Subcutaneous adipose tissue (tissue), 4 donors: ENCODE data around the gene TMEM52. TPM values are rescaled to one million over a fixed set of nuclear protein-coding genes. Genes with fewer than 3 reads are reported as not detected.

ENCODE experiments used
- total RNA-seq, 4 donors: library from RNA; depleted of rRNA; stranded (reverse); fragments of >200 nt; gene quantifications; one replicate each; pipeline ENCODE4 v1.1.0, GENCODE V29; 2016
- TF ChIP-seq, protein P1 (sequence below): fragments of 450-650 bp; IDR thresholded peaks from one replicate; pipeline ENCODE4 v1.5.1; 2016; ENCODE audit warnings: low read depth, mild to moderate bottlenecking, control low read depth, antibody characterized with exemption, moderate library complexity

The TMEM52 gene
- total RNA-seq, 4 donors from 2014 or later: 1.3 to 9.8 (median 1.7) TPM; not detected in 1

DNA sequence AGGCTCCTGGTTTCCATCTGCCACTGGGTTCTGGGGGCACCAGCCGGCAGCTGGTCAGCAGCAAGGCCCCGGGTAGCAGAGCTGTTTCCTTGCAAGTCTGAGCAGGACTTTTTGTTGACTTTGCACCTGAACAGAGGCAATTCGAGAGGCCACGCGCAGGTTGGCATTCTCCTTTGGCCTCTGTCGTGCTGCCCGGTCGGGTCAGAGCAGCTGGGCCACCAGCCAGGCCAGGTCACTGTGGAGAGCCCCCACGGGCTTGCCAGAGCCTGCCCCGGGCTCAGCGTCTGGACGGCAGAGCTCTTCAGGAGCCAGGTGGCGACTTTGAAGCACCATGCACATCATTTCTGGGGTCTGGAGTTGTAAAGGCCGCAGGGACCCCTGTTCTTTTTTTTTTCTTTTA, 28.4 kb upstream of the TMEM52 start:
- TF ChIP-seq, protein P1, sequence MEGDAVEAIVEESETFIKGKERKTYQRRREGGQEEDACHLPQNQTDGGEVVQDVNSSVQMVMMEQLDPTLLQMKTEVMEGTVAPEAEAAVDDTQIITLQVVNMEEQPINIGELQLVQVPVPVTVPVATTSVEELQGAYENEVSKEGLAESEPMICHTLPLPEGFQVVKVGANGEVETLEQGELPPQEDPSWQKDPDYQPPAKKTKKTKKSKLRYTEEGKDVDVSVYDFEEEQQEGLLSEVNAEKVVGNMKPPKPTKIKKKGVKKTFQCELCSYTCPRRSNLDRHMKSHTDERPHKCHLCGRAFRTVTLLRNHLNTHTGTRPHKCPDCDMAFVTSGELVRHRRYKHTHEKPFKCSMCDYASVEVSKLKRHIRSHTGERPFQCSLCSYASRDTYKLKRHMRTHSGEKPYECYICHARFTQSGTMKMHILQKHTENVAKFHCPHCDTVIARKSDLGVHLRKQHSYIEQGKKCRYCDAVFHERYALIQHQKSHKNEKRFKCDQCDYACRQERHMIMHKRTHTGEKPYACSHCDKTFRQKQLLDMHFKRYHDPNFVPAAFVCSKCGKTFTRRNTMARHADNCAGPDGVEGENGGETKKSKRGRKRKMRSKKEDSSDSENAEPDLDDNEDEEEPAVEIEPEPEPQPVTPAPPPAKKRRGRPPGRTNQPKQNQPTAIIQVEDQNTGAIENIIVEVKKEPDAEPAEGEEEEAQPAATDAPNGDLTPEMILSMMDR: no peak

DNA sequence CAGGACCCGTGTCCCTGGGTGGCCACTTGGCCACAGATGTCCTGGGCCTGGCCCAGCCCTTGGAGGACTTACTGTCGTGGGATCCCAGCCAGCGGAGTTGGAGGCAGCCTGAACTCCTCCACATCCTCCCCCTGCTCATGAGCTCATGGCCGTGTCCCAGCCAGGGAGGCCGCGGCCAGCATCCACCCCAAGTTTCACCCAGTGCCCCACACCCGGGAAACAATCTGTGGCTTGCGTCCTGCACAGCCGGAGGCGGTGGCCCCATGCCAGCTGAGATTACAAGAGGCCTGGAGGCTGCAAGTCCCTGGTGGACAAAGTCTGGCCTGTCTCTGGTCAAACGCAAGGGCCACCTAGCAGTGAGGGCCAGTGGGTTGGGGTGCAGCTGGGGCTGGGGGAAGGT, 27.5 kb upstream of the TMEM52 start:
- TF ChIP-seq, protein P1: no peak

DNA sequence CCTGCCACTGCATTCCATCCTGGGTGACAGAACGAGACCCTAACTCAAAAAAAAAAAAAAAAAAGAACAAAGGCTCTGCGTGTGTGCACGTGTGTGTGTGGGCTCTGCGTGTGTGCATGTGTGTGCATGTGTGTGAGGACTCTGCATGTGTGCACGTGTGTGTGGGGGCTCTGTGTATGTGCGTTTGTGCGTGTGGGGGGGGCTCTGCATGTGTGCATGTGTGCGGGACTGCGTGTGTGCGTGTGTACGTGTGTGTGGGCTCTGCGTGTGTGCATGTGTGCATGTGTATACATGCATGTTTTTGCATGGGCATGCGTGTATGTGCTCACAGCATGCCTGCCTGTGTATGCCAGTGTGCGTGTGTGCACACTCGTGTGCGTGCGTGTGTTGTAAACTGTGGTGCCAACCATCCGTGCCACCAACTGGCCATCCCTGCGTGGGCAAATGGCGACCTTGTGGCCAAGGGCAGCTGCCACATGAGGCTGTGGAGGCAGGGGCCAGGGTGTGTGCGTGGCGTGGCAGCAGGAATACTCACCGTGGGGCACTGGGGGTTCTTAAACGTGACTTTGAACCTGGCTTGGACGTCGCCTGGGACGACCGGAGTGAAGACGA, 26.8 kb upstream of the TMEM52 start:
- TF ChIP-seq, protein P1: no peak

- TF ChIP-seq, protein P1: no peak
Measured at GRCh38 chr1:1943834-1944570, 24.9 kb upstream of the TMEM52 start.

GRCh38 chr1:1942753-1943656, 23.9 kb upstream of the TMEM52 start:
- TF ChIP-seq, protein P1: no peak

DNA sequence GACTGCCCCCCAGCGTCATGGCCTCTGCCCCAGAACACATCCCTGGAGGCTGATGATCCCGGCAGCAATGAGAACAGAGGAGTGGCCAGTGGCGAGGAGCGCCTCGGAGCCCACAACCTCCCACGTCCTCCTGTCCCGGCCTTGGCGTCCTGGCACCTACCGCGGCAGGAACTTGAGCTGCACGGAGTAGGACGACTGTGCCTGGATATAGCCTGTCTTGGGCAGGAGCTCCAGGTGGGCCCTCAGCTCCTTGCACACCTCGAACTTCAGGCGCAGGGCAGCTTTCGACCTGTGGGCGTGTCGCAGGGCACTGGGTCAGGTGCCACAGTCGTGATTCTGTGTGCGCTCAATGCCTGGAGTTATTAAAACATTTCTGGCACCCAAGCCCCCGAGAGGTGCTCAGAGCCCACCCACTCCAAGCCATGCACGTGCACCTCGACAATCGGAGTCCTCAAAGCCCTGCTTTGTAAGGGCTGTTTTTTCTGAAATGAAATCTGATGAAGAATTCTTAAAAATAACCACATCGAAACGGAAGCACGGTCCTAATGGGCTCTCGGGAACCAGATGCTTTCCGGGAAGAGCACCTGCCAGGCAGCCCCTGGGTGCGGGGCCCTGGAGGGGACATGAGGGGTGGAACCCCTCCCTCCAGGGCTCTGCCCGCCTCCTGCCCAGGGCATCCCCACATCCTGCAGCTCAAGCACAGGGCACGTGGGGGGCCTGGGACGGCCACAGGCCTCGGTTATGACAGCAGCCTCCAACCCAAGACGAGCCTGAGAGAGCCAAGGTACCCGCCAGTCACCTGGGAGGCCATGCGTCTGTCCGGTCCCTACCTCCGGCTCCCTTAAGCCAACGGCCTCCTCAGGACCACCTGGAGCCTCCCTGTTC, 23.0 kb upstream of the TMEM52 start:
- TF ChIP-seq, protein P1: no peak
